GDM1 (cell line): ENCODE measurements around the gene COX8C.

Experiments
- DNase-seq: peaks from one replicate; lab custom pipeline; 2025; lab: John Stamatoyannopoulos, UW

Gene COX8C, protein sequence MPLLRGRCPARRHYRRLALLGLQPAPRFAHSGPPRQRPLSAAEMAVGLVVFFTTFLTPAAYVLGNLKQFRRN

DNA sequence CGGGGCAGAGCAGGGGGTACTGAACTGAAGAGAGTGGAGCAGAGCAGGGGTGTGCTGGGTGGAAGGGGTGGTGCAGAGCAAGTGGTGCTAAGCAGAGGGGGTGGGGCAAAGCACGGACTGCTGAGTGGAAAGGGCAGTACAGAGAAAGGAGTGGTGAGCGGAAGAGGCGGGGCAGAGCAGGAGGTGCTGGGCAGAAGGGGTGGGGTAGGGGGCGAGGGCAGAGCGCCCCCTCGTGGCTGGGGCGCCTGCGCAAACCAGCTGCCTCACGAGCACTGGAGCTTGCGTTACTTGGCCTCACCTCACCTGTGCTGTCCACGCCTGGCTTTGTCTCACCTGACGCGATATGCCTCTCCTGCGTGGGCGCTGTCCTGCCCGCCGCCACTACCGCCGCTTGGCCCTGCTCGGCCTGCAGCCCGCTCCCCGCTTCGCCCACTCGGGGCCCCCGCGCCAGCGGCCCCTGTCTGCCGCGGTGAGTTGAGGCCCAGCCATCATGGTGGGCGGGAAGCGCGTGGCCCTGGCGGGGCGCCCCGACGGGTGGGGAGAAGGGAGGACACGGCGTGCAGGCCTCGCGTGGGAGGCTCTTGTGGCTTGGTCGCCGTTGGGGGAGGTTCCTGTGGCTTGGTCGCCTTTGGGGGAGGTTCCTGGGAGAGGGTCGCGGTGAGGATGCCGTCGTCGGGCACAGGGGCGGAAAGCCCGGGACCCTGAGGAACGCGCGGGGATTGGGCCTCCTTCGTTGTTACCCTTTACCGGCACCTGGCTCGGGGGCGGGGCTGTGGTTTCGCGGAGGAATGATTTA lies at the start of gene COX8C:
TSS of gene COX8C (plus strand) at position 257 of the 796 bp plus-strand sequence. CDS start at position 344, 87 bp downstream.
- DNase-seq = no peak

DNA sequence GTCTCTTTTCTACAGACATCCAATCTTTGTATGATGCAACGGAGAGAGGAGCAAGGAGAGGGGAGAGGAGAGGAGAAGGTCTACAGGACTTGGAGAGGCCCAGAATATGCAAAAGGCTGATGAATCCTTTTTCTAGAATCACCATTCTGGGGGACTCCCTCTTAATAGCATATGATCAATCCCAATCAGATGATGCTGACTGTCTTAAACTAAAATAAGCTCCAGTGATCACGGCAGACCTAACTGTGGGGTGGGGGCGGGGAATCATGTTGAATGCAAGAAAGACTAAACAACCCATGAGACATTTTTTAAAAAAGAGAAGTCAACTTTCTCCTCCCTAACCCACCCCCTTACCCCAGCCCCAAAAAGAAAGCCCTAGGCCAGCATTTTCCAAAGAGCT lies 47.6 kb upstream of the COX8C start:
- DNase-seq = no peak

DNA sequence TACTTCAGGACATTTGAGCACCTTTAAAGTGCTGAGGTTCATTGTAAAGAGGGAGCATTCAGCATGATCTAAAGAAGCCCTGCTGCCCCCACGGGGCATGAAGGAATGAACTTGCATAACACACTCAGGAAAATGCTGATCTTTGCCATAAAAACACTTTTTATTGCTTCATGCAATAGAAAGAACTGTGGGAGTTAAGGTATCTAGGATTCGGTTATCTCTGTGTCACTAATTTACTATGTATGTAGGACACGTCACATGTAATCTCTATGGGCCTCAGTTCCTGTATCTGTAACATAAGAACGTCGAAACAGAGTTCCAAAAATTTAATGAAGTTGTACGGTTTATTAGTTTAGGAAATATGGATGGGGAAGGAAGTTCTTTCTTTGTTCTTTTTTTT lies 47.1 kb upstream of the COX8C start:
- DNase-seq = no peak

DNA sequence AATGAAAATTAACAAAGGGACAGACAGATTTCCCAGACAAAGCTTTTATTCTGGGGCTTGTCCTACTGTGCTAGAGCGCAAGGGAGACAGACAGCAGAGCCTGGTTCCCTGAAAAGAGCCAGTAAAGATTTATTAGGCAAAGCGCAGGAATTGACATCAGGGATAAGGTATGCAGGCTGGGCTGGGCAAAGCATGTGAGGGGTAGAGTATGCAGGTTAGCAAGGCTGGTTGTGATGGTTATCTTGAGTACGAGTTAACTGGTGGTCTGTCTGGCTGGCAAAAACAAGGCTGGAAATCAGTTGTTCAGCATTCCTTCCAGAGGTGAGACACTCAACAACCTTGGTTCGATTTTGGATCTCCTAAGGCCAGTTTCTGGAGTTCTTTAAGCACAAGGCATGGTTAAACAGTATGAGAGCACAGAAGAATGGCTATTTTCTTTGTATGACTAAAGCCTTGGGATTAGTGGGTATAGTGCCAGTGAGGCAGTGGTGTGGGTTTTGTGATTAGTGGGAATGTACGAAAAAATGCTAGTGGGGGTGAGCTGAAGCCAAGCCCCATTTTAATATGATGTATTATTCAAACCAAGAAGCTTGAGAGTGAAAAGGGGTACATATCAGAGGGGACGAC lies 45.0 kb upstream of the COX8C start:
- DNase-seq = no peak

DNA sequence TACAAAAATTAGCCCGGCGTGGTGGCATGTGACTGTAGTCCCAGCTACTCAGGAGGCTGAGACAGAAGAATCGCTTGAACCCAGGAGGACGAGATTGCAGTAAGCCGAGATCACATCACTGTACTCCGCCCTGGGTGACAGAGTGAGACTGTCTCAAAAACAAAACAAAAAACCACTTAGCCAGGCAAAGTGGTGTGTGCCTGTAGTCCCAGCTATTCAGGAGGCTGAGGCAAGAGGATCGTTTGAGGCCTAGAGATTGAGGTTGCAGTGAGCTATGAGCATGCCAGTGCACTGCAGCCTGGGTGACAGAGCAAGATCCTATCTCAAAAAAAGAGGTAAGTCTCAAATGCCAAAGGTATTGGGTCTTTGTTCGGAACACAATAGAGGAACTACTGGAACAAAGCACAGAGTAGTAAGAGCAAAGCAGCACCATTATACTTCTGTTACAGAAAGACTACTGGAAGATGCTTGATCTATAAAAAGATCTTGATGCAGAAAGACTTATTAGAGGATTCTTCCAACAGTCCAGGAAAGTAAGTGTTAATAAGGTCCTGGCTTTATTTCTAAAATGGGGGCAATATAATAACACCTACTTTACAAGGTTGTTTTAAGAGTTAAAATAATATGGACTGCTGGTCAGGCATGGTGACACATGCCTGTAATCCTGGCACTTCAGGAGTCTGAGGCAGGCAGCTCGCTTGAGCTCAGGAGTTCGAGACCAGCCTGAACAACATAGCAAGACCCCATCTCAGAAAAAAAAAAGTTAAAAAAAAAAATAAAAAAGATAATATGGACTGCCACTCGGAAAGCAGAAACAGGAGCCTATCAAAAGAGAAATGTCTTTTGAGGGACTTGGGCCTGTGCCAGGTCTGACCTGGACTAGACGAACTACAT lies 44.0 kb upstream of the COX8C start:
- no peak for DNase-seq

DNA sequence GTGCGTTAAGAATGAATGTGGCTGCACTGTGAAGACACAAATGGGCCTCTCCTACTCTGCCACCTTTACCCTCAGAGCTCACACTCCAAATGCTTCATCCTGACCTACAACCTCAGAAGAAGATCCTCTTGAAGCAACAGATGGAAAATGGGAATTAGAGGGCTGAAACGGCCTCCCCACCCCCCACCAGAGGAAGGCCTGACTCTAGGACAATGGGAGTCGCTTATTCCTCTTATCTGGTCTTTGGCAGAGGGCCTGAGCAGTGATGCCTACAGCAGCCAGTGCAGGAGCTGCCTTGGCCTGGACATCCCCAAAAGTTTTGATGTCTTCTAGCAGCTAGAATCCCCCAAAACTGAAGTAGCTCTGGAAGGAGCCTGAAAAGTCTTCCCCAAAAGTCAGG lies 43.3 kb upstream of the COX8C start:
- no peak for DNase-seq

DNA sequence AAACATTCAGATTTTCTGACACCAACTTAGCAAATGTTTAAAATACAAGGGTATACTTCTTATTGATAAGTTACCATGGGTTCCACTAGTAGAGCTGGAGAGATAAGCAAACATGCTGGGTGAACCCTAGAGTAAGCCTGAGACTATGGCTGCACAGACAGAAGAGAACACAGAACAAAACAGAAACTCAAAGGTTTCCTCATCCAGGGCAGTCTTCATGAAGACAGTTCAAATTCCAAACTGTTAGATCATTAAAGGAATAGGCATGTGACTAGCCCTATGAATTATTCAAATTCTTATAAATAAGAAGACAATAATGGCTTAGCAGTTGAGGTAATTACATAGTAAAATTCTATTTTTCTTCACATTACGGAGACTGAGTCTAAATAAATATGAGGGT lies 42.2 kb upstream of the COX8C start:
- no peak for DNase-seq

DNA sequence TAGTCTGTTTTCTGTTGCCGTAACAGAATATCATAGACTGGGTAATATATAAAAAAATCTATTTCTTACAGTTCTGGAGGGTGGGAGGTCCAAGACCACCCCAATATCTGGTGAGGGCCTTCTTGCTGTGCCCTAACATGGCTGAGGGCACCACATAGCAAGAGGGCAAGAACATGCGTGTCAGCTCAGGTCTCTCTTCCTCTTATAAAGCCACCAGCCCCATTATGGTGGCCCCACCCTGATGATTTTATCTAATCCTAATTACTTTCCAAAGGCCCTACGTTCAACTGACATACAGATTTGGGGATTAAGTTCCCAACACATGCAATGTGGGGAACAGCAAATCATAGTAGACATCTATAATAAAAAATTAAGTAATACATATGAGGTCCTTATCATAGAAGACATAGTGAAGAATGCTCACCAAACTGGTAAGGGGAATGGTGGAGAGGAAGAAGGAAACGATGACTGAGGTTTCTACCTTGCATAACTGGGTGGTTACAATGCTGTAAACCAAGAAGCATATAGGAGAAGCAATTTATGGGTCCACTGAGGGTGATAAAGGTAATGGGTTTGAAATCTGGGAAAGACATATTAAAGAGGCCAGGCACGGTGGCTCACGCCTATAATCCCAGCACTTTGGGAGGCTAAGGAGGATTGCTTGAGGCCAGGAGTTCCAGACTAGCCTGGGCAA lies 41.1 kb upstream of the COX8C start:
- no peak for DNase-seq

DNA sequence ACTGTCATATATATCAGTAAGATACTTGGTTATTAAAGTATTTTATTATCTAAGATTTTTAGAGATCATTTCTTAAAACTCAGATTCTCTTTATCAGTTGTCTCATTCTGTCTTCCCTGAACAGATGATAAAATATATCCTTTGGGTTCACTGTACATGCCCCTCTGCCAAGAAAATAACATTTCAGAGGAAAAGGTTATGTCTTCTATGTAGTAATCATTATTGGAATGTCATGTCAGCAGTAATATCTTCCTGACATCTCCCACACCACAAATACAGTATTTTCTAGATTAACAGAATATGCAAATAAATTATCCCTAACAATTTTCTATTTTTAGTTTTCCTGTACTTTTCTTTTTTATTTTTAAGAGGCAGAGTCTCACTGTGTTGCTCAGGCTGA lies 40.2 kb upstream of the COX8C start:
- DNase-seq = no peak

DNA sequence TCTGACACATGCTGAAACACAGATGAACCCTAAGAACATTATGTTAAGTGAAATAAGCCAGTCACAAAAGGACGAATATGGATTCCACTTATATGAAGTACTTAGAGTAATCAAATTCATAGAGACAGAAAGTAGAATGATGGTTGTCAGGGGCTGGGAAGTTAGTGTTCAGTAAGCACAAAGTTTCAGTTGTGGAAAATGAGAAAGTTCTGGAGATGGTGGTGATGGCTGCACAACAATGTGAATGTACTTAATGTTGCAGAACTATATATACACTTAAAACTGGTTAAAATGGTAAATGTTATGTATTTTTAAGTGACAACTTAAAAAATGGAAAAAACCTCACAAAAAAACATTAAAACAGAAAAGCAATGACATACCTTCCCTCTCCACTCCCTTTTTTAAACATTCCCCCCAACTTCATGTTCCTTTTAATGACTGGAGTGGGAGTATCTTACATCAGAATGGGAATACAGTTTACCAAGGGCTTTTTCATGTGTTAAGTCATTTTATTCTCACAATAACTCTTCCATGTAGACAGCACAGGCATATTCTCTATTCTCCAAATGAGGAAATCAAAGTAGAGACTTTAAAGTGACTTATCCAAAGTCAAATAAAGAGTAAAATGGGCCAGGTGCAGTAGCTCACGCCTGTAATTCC lies 38.2 kb upstream of the COX8C start:
- DNase-seq = no peak

DNA sequence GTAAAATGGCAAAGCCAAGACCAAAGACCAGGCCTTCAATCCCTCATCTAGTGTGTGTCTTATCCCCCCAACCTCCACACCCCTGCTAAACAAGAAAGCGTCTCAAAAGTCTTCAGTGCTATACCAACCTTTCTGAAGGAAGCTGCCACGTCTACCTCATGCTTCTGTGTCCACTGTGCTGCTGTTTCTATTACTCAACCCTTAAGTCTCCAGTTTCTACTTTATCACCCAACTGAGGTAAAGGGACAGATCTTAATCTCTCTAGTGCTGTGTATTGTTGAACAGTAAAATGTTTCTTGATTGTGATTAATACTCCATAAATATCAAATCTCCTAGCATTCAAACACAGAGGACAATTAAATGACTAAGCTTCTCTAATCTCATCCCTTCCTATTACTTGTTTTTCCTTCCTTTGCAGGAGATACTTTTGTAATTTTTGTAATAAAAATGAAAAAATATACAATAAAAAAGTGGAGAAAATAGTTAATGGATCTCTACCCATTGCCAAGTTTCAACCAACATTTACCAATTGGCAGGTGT lies 37.5 kb upstream of the COX8C start:
- DNase-seq = no peak

DNA sequence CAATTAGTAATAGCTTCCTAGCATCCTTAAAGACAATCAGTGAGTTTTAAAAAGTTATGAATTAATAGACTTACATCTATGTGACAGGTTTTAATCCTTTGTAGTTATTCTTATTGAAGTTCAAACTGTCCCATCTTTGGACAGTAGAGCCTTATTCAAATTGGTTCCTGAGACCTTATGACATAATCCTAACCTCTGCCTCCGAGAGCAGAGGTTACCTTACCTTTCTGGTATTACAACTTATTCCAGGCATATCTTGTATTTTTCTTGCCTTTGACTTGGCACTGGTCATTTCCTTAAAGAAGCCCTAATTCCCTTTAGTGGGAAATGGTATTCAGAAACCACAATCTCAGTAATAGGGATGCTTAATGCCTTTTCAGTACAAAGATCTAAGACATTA lies 35.9 kb upstream of the COX8C start:
- no peak for DNase-seq

DNA sequence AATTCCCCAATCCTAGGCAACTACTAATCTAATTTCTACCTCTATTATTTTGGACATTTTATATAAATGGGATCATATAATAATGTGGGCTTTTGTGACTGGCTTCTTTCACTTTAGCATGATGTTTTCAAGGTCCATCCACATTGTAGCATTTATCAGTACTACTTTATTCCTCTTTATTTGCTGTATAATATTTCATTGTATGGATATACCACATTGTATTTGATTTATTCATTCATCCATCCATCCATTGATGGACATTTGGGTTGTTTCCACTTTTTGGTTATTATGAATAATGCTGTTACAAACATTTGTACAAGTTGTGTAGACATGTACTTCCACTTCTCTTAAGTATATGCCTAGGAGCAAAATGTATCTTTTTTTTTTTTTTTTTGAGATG lies 31.4 kb upstream of the COX8C start:
- no peak for DNase-seq

DNA sequence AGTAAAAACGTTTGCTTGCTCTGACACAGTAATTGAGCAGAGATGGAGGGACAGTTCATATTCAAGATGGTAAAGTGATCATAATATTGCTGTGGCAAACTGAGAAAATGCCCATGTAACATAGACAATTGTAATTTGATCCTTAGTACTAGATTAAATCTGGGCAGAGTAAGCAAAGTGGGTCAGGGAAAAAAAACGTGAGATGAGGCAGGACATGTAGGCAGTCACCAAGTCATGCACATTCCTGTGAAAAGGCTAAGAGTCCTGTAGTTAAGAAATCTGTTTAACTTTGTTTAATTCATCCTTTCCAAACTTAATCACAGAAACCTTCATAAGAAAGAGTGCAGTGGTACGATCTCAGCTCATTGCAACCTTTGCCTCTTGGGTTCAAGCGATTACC lies 30.3 kb upstream of the COX8C start:
- DNase-seq = no peak

DNA sequence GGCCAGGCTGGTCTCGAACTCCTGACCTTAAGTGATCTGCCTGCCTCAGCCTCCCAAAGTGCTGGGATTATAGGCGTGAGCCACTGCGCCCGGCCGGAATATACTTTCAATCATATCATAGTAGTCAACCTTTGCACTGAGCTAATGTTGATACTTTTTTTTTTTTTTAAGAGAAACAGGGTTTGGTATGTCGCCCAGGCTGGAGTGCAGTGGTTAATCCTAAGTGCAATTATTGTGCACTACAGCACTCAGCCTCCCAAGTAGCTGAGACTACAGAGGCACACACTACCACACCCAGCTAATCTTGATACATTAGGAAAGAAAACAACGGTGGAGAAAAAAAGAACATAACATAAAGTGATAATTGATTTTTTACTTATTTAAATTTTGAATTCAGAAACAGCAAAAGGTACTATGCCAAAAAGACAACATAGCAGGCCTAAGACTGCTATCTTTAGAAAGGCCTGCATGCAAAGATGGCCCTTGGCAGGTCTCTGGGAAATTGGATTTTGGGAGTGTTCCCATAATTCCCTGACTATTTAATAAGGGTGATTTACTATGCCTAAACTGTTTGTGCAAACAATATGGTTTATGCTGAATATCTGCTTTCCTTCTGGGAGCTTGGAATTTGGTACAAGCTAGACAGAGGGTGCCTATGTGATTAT lies 29.6 kb upstream of the COX8C start:
- DNase-seq = no peak

DNA sequence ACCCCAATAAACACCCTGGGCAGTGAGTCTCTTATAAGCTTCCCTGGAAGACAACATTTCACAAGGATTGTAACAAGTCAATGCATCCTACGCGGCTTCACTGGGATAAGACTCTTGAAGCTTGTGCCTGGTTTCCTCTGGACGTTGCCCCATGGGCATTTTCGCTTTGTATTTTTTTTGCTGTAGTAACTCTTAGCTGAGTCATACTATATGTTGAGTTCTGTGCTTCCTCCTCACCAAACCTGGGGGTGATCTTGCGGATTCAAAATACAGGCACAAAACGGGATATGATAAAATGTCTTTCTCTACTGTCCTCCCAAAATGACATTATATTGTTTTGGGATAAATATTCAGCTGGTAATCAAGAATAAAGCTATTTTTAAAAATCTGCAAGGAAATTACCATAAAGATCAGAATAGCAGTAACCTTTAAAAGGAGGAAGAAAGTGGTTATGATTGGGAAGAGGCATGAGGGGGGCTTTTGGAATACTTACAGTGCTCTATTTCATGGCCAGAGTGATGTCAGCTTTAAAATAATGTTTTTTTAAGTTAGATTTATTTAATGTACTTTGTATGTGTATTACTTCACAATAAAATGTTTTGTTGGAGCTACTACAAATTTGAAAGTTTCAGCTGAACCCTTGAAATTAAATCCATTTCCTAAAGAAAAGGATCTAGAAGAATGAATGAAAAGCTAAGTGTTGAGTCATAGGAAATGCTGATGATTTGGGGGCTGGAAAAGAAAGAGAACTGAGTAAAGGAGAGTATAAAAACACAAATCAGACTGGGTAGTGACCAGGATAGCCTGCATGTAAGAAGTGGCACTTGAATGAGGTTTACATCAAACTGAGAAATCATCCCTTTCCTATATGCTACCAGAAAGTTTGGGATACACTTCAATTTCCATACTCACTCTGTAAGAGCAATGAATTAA lies 28.8 kb upstream of the COX8C start:
- DNase-seq = no peak

DNA sequence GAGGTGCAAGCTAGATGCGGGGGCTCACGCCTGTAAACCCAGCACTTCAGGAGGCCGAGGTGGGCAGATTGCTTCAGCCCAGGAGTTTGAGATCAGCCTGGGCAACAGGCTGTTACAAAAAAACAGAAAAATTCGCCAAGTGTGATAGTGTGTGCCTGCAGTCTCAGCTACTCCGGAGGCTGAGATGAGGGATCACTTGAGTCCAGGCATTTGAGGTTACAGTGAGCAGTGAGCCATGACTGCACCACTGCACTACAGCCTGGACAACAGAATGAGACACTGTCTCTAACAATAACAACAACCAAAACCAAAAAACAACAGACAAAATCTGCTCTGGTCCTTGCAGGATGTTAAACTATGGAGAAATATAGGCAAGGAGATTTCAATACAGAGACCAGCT lies 28.1 kb upstream of the COX8C start:
- no peak for DNase-seq

DNA sequence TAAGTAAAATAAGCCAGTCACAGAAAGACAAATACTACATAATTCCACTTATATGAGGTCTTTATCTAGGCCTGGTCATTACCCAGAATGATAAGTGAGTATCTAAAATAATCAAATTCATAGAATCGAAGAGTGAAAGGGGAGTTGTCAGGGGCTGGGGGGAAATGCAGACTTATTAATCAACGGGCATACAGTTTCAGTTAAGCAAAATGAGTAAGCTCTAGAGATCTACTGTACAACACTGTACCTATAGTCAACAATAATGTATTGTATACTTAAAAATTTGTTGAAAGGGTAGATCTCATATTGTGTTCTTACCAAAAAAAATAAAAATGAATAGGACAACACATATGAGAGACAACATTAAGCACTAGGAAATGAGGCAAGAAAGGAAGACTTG lies 27.5 kb upstream of the COX8C start:
- no peak for DNase-seq

DNA sequence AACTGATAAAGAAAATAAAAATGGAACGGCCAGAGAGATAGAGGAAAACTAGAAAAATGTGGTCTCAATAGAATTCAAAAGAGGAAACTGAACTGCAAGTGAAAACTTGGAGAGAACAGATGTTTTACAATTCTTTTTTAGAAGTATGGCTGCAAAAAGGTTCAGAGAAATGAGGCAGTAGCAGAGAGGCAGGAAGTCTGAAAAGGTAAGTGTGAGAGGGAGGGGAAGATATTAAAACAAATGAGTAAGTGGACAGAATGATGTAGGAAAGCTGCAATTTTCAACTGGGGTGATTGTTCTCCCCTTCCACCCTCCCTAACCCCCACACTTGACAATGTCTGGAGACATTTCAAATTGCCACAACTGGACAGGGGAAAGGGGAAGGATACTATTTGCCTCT lies 27.0 kb upstream of the COX8C start:
- no peak for DNase-seq

DNA sequence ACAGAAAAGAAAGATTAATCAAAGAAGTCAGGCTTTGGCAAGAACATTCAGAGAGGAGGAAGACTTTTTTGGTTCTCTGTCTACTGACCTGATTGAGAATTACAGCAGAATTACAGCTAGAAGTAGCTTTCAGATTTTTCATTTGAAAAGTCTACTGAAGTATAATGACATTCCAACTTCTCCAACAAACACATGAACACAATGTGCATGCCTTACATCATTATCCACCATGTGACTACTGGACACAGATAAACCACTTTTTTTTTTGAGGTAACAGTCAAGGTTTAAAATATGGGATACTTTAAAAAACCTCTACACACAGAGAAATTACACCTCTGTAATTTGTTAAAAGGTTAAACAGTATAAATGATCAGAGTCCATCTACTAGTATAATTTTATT lies 26.5 kb upstream of the COX8C start:
- no peak for DNase-seq
